GM21576 (cell line): Measurements from ENCODE around the gene RPL5.

Experiments
- ATAC-seq: cut with Tn5 transposase; IDR thresholded peaks from one replicate; pipeline ENCODE4 v1.9.1; 2021; ENCODE audit warnings: mild to moderate bottlenecking, moderate library complexity; ENCODE audit not compliant: unreplicated experiment

The RPL5 gene

DNA sequence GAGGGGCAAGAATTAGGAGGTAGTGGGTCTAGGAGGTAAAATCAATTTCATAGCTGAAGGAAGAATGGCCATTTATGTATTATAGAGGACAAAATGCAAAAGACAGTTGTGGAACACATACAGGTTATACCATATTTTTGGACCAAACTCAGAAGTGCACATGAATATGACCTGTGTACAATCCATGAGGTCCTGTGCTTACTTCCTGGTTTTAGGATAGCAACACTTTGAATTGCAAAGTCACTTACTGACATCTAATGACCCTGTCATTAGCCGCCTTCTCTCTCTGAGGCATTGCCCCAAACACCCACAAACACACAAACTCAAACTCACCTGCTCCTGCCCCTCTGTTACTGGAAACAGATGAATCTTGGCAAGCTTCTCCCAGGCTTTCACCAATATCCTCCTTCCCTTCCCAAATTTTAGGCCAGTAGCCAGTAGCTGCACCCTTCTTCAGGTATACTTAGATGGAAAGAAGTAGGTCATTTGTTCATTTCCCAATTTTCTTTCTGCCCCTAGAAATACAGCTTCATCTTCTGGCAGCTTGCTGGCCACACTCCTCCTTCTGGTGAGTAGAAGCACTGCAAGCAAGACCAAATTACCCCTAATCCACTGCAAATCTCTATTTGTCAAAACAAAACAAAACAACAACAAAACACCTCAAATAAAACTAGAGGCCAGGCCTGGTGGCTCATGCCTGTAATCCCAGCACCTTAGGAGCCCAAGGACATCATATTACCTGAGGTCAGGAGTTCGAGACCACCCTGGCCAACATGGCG, 13.7 kb upstream of the RPL5 start:
- ATAC-seq: peak; percentile 59

DNA sequence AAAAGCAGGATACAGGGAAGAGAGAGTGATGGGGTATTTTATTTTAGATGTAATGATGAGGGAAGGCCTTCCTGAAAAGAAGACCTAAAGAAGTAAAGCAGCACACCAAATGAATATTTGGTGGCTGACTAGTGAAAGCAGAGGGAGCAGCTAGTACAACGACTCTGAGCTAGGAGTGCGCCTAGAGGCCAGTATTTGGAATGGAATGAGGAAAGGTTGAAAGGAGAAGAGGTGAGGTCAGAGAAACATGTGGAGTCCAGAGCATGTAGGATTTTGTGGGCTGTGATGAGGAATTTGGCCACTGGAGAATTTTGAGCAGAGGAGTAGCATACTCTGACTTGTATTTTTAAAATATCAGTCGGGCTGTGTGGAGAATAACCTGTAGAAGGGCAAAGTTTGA, 11.8 kb upstream of the RPL5 start:
- ATAC-seq: no peak

DNA sequence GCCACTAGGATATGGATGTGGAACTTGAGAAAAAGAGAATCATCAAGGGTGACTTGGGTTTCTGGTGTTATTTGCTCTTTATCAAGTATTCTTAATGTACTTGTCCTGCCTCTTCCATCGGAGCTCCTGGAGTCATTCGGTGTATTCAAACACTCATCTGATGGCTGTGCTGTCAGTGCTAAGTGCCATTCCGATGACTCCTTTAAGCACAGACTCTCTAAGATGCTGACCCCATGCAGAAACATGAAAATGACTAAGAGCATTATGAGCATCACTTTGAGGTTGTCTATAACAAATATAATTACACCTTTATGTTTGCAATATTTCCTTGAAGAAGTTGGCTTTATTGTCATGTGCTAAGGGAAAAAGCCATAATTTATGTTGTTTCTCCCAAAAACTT, 11.3 kb upstream of the RPL5 start:
- ATAC-seq: no peak

DNA sequence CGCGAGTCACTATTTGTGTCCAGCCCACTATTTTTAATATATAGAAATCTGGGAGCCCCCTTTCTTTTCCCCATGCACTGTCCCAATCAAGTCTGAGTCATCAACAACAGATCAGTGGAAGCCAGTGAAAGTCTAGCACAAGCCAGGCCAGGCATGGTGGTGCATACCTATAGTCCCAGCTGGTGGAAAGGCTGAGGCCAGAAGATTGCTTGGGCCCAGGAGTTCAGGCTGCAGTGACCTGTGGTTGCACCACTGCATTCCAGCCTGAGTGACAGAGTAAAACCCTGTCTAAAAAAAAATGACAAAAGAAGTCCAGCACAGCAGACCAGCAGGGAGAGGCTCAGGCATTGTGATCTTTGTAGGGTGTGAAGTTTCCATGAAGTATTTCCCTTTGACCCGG, 9.0 kb upstream of the RPL5 start:
- ATAC-seq: no peak

DNA sequence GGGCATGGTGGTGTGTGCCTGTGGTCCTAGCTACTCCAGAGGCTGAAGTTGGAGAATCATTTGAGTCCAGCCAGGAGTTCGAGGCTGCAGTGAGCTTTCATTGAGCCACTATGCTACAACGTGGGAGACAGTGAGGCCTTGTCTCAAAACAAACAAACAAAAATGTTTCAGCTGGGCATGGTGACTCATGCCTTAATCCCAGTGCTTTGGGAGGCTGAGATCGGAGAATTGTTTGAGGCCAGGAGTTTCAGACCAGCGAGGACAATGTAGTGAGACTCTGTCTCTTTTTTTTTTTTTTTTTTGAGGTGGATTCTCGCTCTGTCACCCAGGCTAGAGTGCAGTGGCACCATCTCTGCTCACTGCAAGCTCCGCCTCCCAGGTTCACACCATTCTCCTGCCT, 5.0 kb upstream of the RPL5 start:
- no peak for ATAC-seq

DNA sequence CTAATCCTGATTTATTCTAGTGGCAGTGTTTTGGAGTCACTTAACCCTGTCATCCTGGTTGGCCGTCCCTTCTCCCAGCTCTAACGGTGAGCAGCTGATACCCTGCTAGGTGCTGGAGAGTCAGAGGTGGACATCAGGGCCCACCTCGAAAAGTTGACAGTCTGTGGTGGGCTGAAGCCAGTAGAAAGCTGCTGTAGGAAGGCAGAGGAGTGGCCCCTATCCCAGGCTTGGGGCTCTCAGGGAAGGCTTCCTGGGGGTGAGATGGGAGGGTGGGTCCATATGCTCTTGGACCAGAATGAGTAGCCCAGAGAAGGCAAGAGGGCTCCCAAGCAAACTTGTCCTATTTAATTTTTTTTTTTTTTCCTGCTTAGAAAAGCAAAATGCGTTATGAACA, 475 bp upstream of the RPL5 start:
- no peak for ATAC-seq

DNA sequence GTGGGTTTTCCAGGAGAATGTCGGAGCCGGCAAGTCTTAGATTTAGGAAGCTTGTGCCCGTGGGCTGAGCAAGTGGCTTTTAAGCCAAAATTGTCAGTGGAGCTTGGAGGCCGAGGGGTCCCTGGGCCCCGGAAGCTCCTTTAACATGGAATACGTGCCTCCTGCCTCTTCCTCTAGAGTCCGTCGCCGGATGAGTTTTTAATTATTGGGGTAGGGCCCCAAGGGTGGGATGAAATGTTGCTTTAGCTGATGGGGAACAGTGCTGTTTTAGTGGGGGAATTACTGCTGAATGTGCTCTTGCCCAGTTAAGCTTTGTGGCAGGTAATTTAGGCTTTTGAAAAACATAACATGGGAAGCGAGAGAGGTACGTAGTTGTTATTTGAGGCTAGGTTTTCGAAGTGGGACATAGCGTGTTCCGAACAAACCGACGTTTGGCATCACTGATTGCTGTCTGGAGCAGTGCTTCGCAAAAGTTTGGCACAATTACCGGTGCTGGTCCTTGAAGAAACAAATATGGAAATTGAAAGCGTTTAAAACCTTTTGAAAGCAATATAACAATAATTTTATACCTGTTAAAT, 786 bp downstream of the RPL5 start:
- ATAC-seq: no peak

DNA sequence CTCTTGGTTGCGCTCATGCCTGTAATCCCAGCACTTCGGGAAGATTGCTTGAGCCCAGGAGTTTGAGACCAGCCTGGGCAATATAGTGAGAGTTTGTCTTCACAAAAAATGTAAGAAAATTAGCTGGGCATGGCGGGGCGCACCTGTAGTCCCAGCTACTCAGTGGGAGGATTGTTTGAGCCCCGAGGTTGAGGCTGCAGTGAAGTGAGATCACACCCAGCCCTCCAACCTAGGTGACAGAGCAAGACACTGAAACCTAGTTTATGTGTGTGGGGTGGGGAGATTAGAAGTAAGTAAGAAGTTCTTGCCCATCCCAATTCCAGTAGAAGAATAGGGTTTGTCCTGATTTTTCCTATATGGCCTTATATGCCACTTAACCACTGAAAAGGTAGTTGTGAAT, 2.0 kb downstream of the RPL5 start:
- ATAC-seq: no peak

DNA sequence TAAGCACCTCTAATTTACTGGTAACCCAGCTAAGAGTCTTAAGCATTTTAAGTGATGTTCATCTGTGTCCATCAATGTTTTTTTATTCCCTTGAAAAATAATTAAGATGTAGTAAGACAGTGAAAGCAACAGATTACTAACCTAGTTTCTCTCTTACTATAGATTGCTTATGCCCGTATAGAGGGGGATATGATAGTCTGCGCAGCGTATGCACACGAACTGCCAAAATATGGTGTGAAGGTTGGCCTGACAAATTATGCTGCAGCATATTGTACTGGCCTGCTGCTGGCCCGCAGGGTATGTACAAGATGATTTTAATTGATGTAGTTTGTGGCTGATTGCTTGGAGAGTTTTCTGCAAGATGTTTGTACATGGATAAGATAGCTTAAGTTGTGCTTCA, 2.8 kb downstream of the RPL5 start:
- ATAC-seq: no peak

DNA sequence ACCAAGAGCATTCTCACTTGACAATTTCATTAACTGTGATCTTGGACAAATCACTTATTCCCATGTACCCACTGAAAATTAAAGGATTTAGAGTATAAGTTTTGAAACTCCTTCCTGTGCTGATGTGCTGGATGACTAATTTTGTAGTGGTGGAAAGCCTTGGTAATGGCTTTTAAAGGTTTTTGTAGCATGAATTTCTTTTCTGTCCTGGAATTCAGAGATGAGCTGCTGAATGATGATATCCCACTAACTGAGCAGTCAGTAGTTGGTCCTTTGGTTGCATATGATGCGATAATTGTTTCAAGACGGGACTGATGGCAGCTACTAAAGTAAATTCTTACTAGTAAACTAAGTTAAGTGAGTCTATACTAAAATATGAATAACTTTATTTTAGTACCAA, 5.2 kb downstream of the RPL5 start:
- no peak for ATAC-seq

DNA sequence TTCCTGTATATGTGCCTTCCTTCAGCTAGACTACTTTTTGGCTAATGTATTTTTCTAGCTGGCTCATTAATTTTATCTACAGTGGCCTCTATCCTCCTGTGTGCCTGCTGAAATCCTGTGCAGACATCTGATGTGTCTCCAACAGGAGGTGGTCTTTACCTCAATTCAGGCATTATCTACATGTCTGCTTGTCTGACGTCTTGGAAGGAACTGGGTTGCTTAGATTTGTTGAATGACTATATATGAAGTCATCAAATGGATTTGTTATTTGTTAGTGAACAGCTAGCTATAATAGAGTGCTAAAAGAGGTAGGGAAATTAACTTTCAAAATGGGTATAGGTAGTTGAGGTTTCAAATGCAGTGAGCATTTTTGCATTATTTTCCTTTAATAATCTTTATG, 6.7 kb downstream of the RPL5 start:
- ATAC-seq: no peak

DNA sequence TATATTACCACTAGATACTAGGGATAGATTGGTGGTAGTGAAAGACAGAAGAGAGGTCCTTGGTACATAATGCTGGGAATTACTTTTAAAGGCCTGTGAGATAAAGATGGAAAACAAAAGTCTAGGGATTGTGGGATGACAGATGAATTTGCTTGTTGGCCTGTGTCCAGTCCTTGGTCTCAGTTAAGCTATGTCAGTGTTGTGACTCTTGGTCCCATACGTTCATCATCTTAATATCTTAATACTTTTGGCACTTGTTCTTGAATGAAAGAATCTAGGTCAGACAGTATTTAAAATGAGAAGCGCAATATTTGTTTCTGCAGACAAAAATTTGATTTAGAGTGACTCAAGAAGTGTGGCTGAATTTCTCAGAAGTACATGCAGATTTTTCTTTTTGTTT, 7.6 kb downstream of the RPL5 start:
- no peak for ATAC-seq

DNA sequence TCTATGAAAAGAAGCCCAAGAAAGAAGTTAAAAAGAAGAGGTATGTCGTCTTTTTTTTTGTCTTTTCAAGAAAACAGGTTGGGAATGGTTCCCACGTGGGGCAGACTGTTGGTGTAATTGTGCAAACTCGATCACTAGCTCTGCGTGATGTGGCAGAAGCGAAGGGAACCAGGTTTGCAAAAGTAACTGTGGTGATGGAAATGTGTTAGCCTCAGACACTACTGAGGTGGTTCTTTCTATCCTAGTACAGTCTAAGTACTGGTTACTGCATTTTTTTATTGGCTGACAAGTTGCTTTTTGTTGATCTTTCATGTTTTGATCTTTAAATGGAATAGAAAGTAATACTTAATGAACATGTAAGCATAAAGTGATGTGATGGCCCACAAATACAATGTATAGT, 8.8 kb downstream of the RPL5 start:
- no peak for ATAC-seq

DNA sequence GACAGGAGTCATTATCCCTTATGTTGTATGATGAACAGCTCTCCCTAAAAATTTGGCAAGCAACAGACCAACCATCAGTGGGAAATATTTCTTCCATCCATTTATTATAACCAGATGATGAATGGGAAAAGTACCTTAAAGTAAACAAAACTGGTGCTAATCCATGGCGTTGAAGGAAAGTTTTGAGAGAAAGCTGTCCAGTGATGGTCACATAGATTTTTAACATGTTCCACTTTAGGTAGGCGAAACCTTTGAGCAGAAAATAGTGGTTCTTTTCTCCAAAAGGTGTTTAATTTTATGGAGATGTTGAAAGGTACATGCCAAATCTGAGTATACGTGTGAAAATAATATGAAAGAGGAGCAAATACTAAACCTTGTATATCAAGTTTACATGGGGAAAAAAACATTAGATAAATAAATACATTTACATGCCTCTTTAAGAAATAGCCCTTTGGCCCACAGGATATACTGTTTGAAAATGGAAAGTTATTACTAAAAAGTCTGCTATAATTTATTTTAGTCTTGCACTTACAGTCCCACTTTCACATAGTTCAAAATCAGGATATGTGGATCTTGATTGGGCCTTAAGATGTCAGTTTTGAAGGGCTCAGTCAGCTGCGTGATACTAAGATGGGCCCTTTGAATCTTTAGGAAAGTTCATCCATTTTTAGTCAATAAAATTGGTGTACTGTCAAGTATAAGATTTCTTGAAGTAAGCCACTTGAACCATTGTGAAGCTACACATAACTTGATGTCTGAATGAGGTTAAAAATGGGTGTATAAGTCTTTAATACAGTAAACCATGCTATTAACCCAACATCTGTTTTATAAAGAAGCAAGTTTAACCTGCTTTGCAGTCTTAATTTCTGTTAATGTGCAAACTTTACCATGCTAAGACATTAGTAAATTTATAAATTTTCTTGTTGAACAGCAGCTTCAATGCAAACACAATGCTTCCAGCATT, 10.5 kb downstream of the RPL5 start:
- no peak for ATAC-seq

DNA sequence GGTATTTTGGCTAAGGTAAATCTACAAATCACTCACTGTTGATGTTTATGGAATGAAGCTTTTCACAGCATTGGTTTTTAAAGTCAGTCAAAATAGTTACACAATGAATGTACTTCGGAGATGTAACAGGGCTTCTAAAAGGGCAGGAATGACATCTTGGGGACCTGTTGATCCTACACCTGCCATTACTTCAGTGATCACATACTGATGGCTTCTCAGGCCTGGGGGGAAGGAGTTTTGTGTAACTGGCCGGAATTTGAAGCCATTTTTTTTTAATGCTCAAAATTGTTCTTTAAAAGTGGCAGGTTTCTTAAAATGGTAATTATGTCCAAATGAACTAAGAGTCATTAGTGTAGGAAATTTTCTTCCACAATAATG, 11.2 kb downstream of the RPL5 start:
- ATAC-seq: no peak

DNA sequence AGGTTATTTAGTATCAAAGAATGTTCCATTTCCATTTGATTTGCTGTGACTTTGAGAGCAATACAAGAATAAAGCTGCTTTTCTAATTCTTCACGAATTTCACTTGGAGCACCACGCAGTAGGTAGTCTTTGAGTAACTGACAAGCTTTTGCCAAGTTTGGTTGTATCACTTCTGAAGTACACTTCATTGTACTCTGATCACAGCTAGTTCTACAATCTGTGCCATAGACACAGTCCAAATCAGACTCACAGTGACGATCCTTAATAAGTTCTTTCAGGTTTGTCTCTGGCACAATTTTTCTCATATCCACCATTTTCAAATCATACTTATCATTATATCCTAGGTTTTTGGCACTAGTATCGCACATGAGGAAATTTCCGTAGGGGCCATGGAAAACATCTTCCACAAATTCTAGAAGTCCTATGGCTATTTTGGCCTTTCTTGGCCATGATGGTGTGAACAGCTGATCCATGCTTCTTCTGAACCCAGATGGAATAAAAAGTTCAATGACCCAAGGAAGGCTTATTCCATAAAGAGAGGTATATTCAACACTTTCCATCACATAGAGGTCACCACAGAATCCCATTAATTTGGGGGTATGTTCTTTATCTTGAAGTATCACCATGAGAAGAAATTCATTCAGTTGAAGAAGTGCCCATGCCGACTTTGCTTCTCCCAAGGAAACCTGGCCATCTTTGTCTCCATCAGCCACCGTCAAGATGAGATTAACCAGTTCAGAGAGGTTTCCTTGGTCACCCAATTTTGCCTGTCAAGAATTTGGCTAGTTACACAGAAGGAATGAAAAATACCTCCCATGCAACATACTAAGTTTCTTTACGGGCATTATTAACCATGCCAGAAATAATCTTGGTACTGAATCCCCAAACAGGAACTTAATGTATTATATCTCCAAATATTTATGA, 11.9 kb downstream of the RPL5 start:
- no peak for ATAC-seq

DNA sequence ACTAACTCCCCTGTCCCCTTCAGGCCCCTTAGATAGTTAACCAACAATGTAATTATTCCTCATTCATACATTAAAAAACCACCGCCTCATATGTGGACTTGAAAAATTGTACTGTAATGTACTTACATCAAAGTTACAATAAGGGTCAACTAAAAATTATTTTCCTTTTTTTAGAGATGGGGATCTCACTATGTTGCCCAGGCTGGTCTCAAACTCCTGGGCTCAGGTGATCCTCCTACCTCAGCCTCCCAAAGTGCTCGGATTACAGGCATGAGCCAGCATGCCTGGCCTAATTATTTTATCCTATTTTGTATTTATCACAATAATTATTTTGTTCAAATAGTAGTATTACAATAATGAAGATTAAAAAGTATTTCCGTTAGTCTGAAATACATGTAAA, 12.6 kb downstream of the RPL5 start:
- no peak for ATAC-seq

DNA sequence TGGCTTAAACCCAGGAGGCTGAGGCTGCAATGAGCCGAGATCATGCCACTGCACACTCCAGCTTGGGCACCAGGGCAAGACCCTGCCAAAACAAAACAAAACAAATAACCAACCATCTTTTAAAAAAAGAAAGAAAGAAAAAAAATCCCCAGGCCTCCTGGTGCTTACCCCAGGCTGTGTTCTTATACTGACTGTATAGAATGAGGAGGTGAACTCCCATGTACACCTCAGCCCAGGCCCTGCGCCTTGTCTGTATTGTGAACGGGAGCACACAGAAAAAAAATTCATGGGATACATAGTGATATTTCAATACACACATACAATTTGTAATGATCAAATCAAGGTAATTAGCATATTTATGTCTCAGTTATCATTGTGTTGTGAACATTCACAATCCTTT, 14.1 kb downstream of the RPL5 start:
- ATAC-seq: no peak

DNA sequence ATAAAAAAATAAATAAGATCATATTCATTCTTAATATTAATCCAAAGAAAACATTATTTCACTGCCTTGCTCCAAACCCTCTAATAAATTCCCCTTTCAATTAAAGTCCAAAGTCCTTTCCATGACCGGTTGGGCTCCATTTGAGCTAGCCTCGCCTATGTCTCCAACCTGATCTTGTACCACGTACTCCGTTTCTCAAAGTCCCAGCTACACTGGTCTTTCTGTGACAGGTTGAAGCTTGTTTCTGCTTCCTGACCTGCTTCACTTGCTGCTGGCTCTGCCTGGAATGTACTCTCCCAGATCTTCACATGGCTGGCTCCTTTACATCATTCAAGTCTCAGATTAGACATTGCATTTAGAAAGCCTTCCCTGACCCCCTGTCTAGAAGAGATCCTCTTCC, 16.4 kb downstream of the RPL5 start:
- ATAC-seq: no peak

DNA sequence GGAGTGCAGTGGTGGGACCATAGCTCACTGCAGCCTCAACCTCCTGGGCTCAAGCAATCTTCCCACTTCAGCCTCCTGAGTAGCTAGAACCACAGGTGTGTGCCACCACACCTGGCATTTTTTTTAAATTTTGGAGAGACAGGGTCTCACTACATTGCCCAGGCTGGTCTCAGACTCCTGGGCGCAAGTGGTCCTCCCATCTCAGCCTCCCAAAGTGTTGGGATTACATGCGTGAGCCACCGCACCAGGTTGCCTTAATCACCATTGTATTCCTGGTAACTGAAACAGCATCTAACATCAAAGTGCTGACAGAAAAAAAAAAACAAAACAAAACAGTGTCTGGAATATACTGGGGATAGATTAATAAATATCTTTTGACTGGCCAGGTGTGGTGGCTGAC, 18.2 kb downstream of the RPL5 start:
- no peak for ATAC-seq

DNA sequence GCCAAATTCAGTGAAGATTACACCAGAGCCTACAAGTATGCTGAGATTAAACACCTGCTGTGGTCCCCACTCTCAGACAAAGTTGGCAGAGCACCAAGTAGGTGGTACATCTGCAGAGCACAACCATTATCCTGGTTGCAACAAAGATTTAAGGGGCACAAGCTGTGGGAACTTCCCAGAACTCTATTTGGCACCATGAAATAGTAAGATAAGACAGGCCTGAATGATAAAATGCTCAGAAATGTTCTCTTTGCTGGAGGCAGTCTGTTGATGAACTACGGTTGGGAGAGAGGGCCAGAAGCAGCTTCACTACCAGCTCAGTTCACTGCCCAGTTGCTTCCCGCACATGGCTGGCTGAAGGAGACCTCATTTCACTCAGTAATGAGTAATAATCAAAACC, 19.9 kb downstream of the RPL5 start:
- ATAC-seq: no peak
